Mesenchymal stem cell (in vitro differentiated cells and primary cell): Measurements from ENCODE around the gene ALPK3.

ENCODE experiments used
- DNase-seq: peaks from one replicate; pipeline ENCODE4 v3.0.0-alpha.2; 2013
- H2AFZ ChIP-seq: one replicate; pipeline ENCODE4 v1.6.1; 2013; ENCODE audit warnings: low read depth, mild to moderate bottlenecking, control low read depth, inconsistent platforms, low read length, moderate library complexity
- H2AK5ac ChIP-seq: 2 replicates; pipeline ENCODE4 v1.6.1; 2013; ENCODE audit warnings: low read length, moderate library complexity, mild to moderate bottlenecking, inconsistent platforms; ENCODE audit not compliant: severe bottlenecking
- H2BK120ac ChIP-seq: one replicate; pipeline ENCODE4 v1.6.1; 2013; ENCODE audit warnings: low read depth, mild to moderate bottlenecking, inconsistent platforms, low read length, moderate library complexity
- H2BK12ac ChIP-seq, 2 experiments: one replicate each; pipeline ENCODE4 v1.6.1; 2013; ENCODE audit warnings: inconsistent platforms in 2 of 2, low read length in 2 of 2, mild to moderate bottlenecking in 2 of 2, moderate library complexity in 2 of 2, control low read depth in 1 of 2
- H2BK15ac ChIP-seq: one replicate; pipeline ENCODE4 v1.6.1; 2013; ENCODE audit warnings: mild to moderate bottlenecking, low read depth, inconsistent platforms; ENCODE audit not compliant: poor library complexity, severe bottlenecking
- H2BK5ac ChIP-seq: 2 replicates; pipeline ENCODE4 v1.6.1; 2013; ENCODE audit warnings: low read depth, mild to moderate bottlenecking, low read length, control low read depth, inconsistent platforms; ENCODE audit not compliant: poor library complexity, severe bottlenecking
- H3K14ac ChIP-seq, 2 experiments: one replicate each; pipeline ENCODE4 v1.6.1; 2013; ENCODE audit warnings: inconsistent platforms in 2 of 2, low read length in 2 of 2, control low read depth in 1 of 2, mild to moderate bottlenecking in 1 of 2, moderate library complexity in 1 of 2
- H3K18ac ChIP-seq, 2 experiments: one replicate each; pipeline ENCODE4 v1.6.1; 2013; ENCODE audit warnings: inconsistent platforms in 2 of 2, low read length in 2 of 2, control low read depth in 1 of 2, low read depth in 1 of 2, mild to moderate bottlenecking in 1 of 2
- H3K23ac ChIP-seq, 2 experiments: one replicate each; pipeline ENCODE4 v1.6.1; 2013; ENCODE audit warnings: inconsistent platforms in 2 of 2, low read length in 2 of 2, mild to moderate bottlenecking in 2 of 2, moderate library complexity in 2 of 2, control low read depth in 1 of 2
- H3K27ac ChIP-seq: 2 replicates; pipeline ENCODE4 v1.5.1; 2013; ENCODE audit warnings: mild to moderate bottlenecking, moderate library complexity, low read length, control low read depth, inconsistent platforms; ENCODE audit not compliant: poor library complexity, severe bottlenecking
- H3K27me3 ChIP-seq, 2 experiments: 2 replicates each; pipeline versions ENCODE4 v1.6.1 to v1.7.0; 2013; ENCODE audit warnings: low read length in 2 of 2, mild to moderate bottlenecking in 2 of 2, moderate library complexity in 2 of 2, control low read depth in 1 of 2, inconsistent platforms in 1 of 2; ENCODE audit not compliant: control insufficient read depth in 1 of 2, insufficient read depth in 1 of 2
- H3K36me3 ChIP-seq, 2 experiments: 2 replicates each; pipeline versions ENCODE4 v1.6.1 to v1.7.0; 2013; ENCODE audit warnings: low read length in 2 of 2, control low read depth in 1 of 2, inconsistent platforms in 1 of 2, low read depth in 1 of 2, mild to moderate bottlenecking in 1 of 2; ENCODE audit not compliant: insufficient read depth in 2 of 2, control insufficient read depth in 1 of 2
- H3K4ac ChIP-seq, 2 experiments: one replicate each; pipeline ENCODE4 v1.6.1; 2013; ENCODE audit warnings: inconsistent platforms in 2 of 2, low read length in 2 of 2, mild to moderate bottlenecking in 2 of 2, moderate library complexity in 2 of 2, control low read depth in 1 of 2, low read depth in 1 of 2
- H3K4me1 ChIP-seq: 2 replicates; pipeline ENCODE4 v1.6.1; 2013; ENCODE audit warnings: low read depth, low read length, control low read depth; ENCODE audit not compliant: control insufficient read depth, insufficient read depth
- H3K4me2 ChIP-seq: 2 replicates; pipeline ENCODE4 v1.6.1; 2013; ENCODE audit warnings: low read length, mild to moderate bottlenecking, inconsistent platforms; ENCODE audit not compliant: poor library complexity, severe bottlenecking
- H3K4me3 ChIP-seq, 2 experiments: 2 replicates each; pipeline versions ENCODE4 v1.5.1 to v1.7.0; 2013; ENCODE audit warnings: low read length in 2 of 2, mild to moderate bottlenecking in 2 of 2, control low read depth in 1 of 2, low read depth in 1 of 2; ENCODE audit not compliant: insufficient read depth in 1 of 2
- H3K79me1 ChIP-seq: replicated peaks from 2 replicates; pipeline ENCODE4 v1.6.1; 2013; ENCODE audit warnings: mild to moderate bottlenecking, control low read depth, low read length, inconsistent platforms; ENCODE audit not compliant: poor library complexity, severe bottlenecking
- H3K9ac ChIP-seq: 2 replicates; pipeline ENCODE4 v1.7.0; 2013; ENCODE audit warnings: mild to moderate bottlenecking, low read length, moderate library complexity
- H3K9me3 ChIP-seq: 2 replicates; pipeline ENCODE4 v1.7.0; 2013; ENCODE audit warnings: mild to moderate bottlenecking, low read length; ENCODE audit not compliant: control insufficient read depth
- H4K8ac ChIP-seq: one replicate; pipeline ENCODE4 v1.6.1; 2013; ENCODE audit warnings: inconsistent platforms, mild to moderate bottlenecking, low read length, moderate library complexity
- H4K91ac ChIP-seq: one replicate; pipeline ENCODE4 v1.6.1; 2013; ENCODE audit warnings: mild to moderate bottlenecking, low read length, inconsistent platforms
- WGBS: methylation state at CpG from one replicate; pipeline ENCODE4 v1.1.7; 2013; ENCODE audit warnings: mixed read lengths; 5-methylcytosine and 5-hydroxymethylcytosine counted together

Gene ALPK3

DNA sequence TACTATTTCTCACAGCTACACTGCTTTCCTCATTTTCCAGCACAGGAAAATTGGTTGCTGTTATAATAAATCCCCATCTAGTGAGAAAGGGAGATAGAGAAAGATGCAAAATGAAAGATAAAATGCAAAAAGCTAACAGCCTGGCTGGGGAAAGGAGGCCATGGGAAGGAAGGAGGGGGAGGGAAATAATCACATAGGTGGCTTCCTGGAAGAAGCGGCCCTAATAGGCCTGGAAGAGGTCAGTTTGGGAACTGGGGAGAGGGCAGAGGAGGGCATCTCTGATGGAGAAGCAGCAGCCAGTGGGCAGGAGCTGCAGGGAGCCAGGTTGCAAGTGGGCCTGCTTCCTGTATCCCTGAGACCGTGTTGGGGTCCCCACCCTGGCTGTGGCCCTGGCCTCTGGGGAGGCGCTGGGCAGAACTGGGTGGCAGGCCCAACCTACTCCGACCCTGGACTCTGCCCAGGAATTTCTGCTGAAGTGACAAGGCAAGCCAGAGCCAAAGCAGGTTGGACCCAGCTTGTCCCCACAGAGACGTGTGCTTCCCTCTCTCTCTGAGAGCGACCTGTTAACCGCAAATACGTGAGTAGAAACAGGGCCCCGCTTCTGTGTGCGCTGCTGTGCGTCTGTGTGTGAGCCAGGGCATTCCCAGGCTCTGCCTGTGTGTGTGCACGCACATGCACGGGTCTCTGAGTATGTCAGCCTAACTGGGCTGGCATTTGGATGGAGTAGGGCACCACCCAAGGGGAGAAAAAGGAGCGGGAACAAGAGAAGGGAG is 69.2 kb downstream of the ALPK3 start:
- Histone ChIP-seq H3K4me3 (no peak overlapping the region), H2AK5ac (no peak overlapping the region), H3K4me2 (no peak overlapping the region), H2BK120ac (no peak overlapping the region), H3K4me1 (peaks cover 9% of the 10 kb centered on the region), H3K9me3 (no peaks in the 10 kb centered on the region), H3K4ac (no peak overlapping the region), H3K23ac (no peak overlapping the region), H4K91ac (no peak overlapping the region), H3K27me3 (peaks cover 0 to 21% of the 10 kb centered on the region in 2 experiments), H3K14ac (no peak overlapping the region), H4K8ac (no peak overlapping the region), H2BK5ac (no peak overlapping the region), H2AFZ (no peak overlapping the region), H2BK15ac (no peak overlapping the region), H2BK12ac (no peak overlapping the region), H3K27ac (no peak overlapping the region), H3K36me3 (no peaks in the 10 kb centered on the region), H3K18ac (no peak overlapping the region), H3K9ac (no peak overlapping the region), H3K79me1 (no peaks in the 10 kb centered on the region)
- WGBS, result 89% methylated on average over 14 of the region's 14 CpGs
- DNase-seq, result no peak

DNA sequence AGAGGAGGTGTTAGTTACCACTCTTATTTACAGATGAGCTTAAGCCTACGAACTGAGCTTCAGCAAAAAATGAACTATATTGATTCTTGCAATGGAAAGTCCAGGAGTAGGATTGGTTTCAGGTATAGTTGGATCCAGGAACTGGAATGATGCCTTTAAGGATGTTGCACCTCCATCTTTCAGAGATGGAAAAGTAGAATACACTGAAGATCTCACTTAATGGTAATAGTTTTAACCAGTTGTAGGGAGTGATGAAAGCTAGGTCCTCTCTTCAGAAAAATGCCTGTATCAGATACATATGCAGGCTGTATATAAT is 69.8 kb downstream of the ALPK3 start:
- H2BK15ac ChIP-seq, result no peak overlapping the region
- no peak overlapping the region for H3K18ac ChIP-seq
- no peak overlapping the region for H3K9ac ChIP-seq
- H2BK12ac ChIP-seq, result no peak overlapping the region
- H4K8ac ChIP-seq, result no peak overlapping the region
- no peak overlapping the region for H3K4me3 ChIP-seq
- H2BK120ac ChIP-seq, result no peak overlapping the region
- no peak overlapping the region for H2AFZ ChIP-seq
- H3K4ac ChIP-seq, result no peak overlapping the region
- no peak overlapping the region for H2AK5ac ChIP-seq
- H3K27me3 ChIP-seq, result peaks cover 0 to 25% of the 10 kb centered on the region in 2 experiments
- H3K4me2 ChIP-seq, result no peak overlapping the region
- H3K14ac ChIP-seq, result no peak overlapping the region
- H3K4me1 ChIP-seq, result peaks cover 8% of the 10 kb centered on the region
- no peak for DNase-seq
- H4K91ac ChIP-seq, result no peak overlapping the region
- no peaks in the 10 kb centered on the region for H3K9me3 ChIP-seq
- H3K79me1 ChIP-seq, result no peaks in the 10 kb centered on the region
- H2BK5ac ChIP-seq, result no peak overlapping the region
- no peaks in the 10 kb centered on the region for H3K36me3 ChIP-seq
- no peak overlapping the region for H3K27ac ChIP-seq
- H3K23ac ChIP-seq, result no peak overlapping the region
- 81% methylated on average over 1 of the region's 1 CpG for WGBS

DNA sequence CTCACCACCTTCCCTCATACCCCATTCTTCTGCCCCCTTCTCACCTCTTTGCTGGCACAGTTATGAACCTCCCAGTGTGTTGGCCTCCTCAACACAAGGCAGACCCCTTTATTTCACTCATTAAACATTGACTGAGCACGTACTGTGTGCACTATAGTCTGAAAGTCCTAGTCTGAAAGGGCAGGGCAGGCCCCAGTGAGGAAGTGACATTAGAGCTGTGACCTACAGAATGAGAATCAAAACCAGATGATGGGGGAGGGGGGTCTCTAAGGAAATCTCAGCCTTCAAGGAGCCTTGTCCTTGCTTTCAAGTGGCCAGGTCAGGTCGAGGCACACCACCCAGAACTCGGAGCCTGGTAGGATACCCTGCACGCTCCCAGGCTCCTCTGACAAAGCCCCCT is 70.8 kb downstream of the ALPK3 start:
- no peak overlapping the region for H2AFZ ChIP-seq
- no peak overlapping the region for H3K4me3 ChIP-seq
- WGBS, result 83% methylated on average over 4 of the region's 4 CpGs
- no peak overlapping the region for H4K91ac ChIP-seq
- H3K9me3 ChIP-seq, result no peaks in the 10 kb centered on the region
- no peak overlapping the region for H2BK15ac ChIP-seq
- no peaks in the 10 kb centered on the region for H3K79me1 ChIP-seq
- H3K9ac ChIP-seq, result no peak overlapping the region
- no peak overlapping the region for H2BK12ac ChIP-seq
- no peak overlapping the region for H2AK5ac ChIP-seq
- H3K4me2 ChIP-seq, result no peak overlapping the region
- no peak overlapping the region for H3K14ac ChIP-seq
- H3K4me1 ChIP-seq, result peaks cover 8% of the 10 kb centered on the region
- H2BK5ac ChIP-seq, result no peak overlapping the region
- no peak overlapping the region for H3K4ac ChIP-seq
- H3K27ac ChIP-seq, result no peak overlapping the region
- H2BK120ac ChIP-seq, result no peak overlapping the region
- H3K18ac ChIP-seq, result no peak overlapping the region
- no peak overlapping the region for H4K8ac ChIP-seq
- DNase-seq, result no peak
- peaks cover 0 to 25% of the 10 kb centered on the region in 2 experiments for H3K27me3 ChIP-seq
- H3K23ac ChIP-seq, result no peak overlapping the region
- H3K36me3 ChIP-seq, result no peaks in the 10 kb centered on the region

DNA sequence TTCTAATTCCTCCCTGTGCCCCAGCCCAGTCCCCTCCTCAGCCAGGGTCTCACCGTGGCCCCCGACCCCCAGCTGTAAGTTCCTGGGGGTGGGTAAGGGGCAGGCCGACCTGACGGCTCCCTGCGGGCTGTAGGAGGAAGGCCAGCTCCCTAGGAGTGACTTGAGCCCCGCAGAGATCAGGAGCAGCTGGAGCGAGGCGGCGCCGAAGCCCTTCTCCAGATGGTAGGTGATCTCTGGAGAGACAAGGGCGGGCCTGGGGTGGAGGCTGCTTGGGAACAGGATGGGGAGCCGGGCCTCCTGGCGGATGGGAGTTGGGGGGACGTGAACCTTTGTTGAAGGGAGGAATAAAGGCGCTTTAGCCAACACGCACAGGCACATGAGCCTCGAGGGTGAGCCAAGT is 71.5 kb downstream of the ALPK3 start:
- no peak overlapping the region for H3K18ac ChIP-seq
- H2BK5ac ChIP-seq, result no peak overlapping the region
- H2BK12ac ChIP-seq, result no peak overlapping the region
- H3K27me3 ChIP-seq, result peaks cover 0 to 25% of the 10 kb centered on the region in 2 experiments
- no peak overlapping the region for H2BK15ac ChIP-seq
- no peak overlapping the region for H3K9ac ChIP-seq
- H2AFZ ChIP-seq, result no peak overlapping the region
- no peak overlapping the region for H2AK5ac ChIP-seq
- H4K91ac ChIP-seq, result no peak overlapping the region
- H3K4me3 ChIP-seq, result no peak overlapping the region
- no peak overlapping the region for H3K27ac ChIP-seq
- no peak overlapping the region for H3K23ac ChIP-seq
- no peaks in the 10 kb centered on the region for H3K36me3 ChIP-seq
- no peak overlapping the region for H4K8ac ChIP-seq
- no peak overlapping the region for H3K4ac ChIP-seq
- H3K4me1 ChIP-seq, result peaks cover 8% of the 10 kb centered on the region
- no peak overlapping the region for H2BK120ac ChIP-seq
- no peak for DNase-seq
- no peak overlapping the region for H3K4me2 ChIP-seq
- no peaks in the 10 kb centered on the region for H3K79me1 ChIP-seq
- H3K9me3 ChIP-seq, result no peaks in the 10 kb centered on the region
- H3K14ac ChIP-seq, result no peak overlapping the region
- WGBS, result 72% methylated on average over 17 of the region's 17 CpGs
